ENCODE data around the gene HOMER1.

Gene HOMER1

DNA sequence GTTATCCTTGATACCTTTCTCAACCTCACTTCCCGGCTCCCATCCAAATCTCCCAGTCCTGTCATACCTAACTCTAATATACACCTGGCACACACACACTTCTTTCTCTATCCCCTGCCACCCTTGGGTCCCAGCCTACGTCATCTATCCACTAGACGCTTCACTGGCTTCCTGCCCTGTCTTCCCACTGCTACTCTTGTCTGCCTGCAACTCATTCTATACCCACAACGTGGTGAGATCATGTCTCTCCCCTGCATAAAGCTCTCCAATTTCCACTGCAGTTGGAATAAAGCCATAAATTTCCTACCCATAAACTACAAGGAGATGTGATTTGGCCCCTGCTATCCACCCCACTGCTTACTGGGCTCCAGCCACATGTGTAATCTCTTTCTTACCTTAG is 184.5 kb downstream of the HOMER1 start:
- no peaks in the 10 kb centered on the region for H3K9me3 Mint-ChIP-seq
- peaks cover 3% of the 10 kb centered on the region for H3K36me3 Mint-ChIP-seq
- no peak overlapping the region for H3K4me3 Mint-ChIP-seq
- no peak overlapping the region for H3K27ac Mint-ChIP-seq
- DNase-seq (ENCODE audit: low spot score in 2 of 2) (no peak), ATAC-seq (ENCODE audit: low read depth) (no peak)
- peaks cover 2% of the 10 kb centered on the region for H3K27me3 Mint-ChIP-seq
- H3K4me1 Mint-ChIP-seq: no peaks in the 10 kb centered on the region
